Measurements from ENCODE around the gene CD82. TPM values are rescaled to one million over a fixed set of nuclear protein-coding genes. Genes with fewer than 3 reads are reported as not detected.

Gene CD82
- total and polyA plus RNA-seq, 2 of the 8 experiments (the other 6 are each of a cell fraction or from before 2014, with no cell fraction given) = 7.9 to 10.3 TPM

- H3K9ac ChIP-seq (replicated peaks in 1 of 4; ENCODE audit: extremely low read depth in 1 of 4, low read depth in 3 of 4, low read length in 3 of 4) = no peak overlapping the region
- no peak overlapping the region for H2BK20ac ChIP-seq (ENCODE audit: low read length)
- H2AK5ac ChIP-seq (ENCODE audit: low read depth, low read length) = no peak overlapping the region
- CTCF ChIA-PET (ENCODE audit: partially characterized antibody) = interaction anchor here (0.6 to 10.5 kb wide), 6 partner anchors 9 to 153 kb away, joined by 3 to 120 read pairs (median 4); no protein-coding TSS in a partner anchor
- H3K79me2 ChIP-seq (ENCODE audit: control insufficient read depth in 1 of 2, insufficient read depth in 2 of 2, low read length in 2 of 2) = no peaks in the 10 kb centered on the region
- no peak overlapping the region for H2BK120ac ChIP-seq (replicated peaks; ENCODE audit: low read depth, low read length)
- no peak overlapping the region for H3K4ac ChIP-seq (replicated peaks; ENCODE audit: insufficient read length, low read depth, low read length)
- no peaks in the 10 kb centered on the region for H3K9me3 ChIP-seq (ENCODE audit: insufficient read depth in 2 of 2, low read depth in 1 of 2, low read length in 1 of 2)
- POLR2A ChIA-PET (ENCODE audit: partially characterized antibody) = no interaction called here
- no peak overlapping the region for H2BK12ac ChIP-seq (ENCODE audit: low read depth, low read length)
- H4K5ac ChIP-seq (ENCODE audit: insufficient read length, low read depth, low read length) = no peak overlapping the region
- H3K4me2 ChIP-seq (ENCODE audit: insufficient read depth in 1 of 2, low read depth in 2 of 2, low read length in 2 of 2) = no peak overlapping the region
- no peak overlapping the region for H3K14ac ChIP-seq (ENCODE audit: insufficient read length)
- no peaks in the 10 kb centered on the region for H3K36me3 ChIP-seq (ENCODE audit: control insufficient read depth in 2 of 4, insufficient read depth in 4 of 4, low read length in 3 of 4)
- H3K79me1 ChIP-seq (ENCODE audit: low read depth, low read length) = no peaks in the 10 kb centered on the region
- no peak overlapping the region for H2BK15ac ChIP-seq (ENCODE audit: low read length)
- no peak overlapping the region for H4K8ac ChIP-seq (ENCODE audit: extremely low read depth, insufficient read depth, low read length)
- H3K4me3 ChIP-seq (ENCODE audit: extremely low read depth in 1 of 4, insufficient read depth in 2 of 4, low read depth in 3 of 4, low read length in 4 of 4) = no peak overlapping the region
- H3K27ac ChIP-seq (ENCODE audit: low read depth, low read length) = no peak overlapping the region
- no peaks in the 10 kb centered on the region for H4K20me1 ChIP-seq (replicated peaks in 1 of 2; ENCODE audit: control insufficient read depth in 1 of 2, insufficient read depth in 2 of 2, low read length in 2 of 2)
- WGBS, 2 experiments (ENCODE audit: extremely low coverage in 1 of 2, insufficient coverage in 1 of 2, insufficient read length in 1 of 2, insufficient replicate concordance in 2 of 2, low coverage in 1 of 2, low lambda C conversion rate in 2 of 2, missing lambda C conversion rate in 1 of 2) = 96% methylated on average over 22 of the region's 43 CpGs; no CpG with 5 or more reads in 1 of the 2 experiments
- no peak overlapping the region for H3K18ac ChIP-seq (ENCODE audit: extremely low read depth, low read length)
- no peaks in the 10 kb centered on the region; the same call in 1 of the 2 replicates for H3K23me2 ChIP-seq (ENCODE audit: low read depth, low read length)
- no peak for FAIRE-seq
- no peaks in the 10 kb centered on the region for H3K27me3 ChIP-seq (replicated peaks in 1 of 4; ENCODE audit: control insufficient read depth in 3 of 4, extremely low read depth in 1 of 4, insufficient read depth in 3 of 4, low read length in 3 of 4)
- DNase-seq (ENCODE audit: low read depth in 1 of 2, low spot score in 2 of 2) = no peak
- H3K4me1 ChIP-seq (replicated peaks in 1 of 4; ENCODE audit: control insufficient read depth in 3 of 4, insufficient read depth in 4 of 4, low read length in 3 of 4) = peaks cover 0 to 4% (median 0%) of the 10 kb centered on the region in 4 experiments; a peak in 1 of 7 replicates
- H3K23ac ChIP-seq (ENCODE audit: insufficient read length) = no peak overlapping the region
- no peak overlapping the region for H3K56ac ChIP-seq (replicated peaks; ENCODE audit: insufficient read length, low read depth, low read length)
- H4K91ac ChIP-seq (replicated peaks; ENCODE audit: insufficient read length, low read length) = no peak overlapping the region
- H2BK5ac ChIP-seq (ENCODE audit: low read depth, low read length) = no peak overlapping the region
- no peak overlapping the region for H2AFZ ChIP-seq (ENCODE audit: low read length)
- TF ChIP-seq ATF3 (IDR thresholded peaks at IDR 0.05; ENCODE audit: insufficient read depth, low read depth, low read length) (no peak), RAD21 (IDR thresholded peaks at IDR 0.05 in 1 of 2, conservative IDR thresholded peaks at IDR 0.05 in 1 of 2; ENCODE audit: low read depth in 2 of 2, low read length in 2 of 2) (no peak), POLR2A (IDR thresholded peaks at IDR 0.05; ENCODE audit: control extremely low read depth in 1 of 2, low read depth in 2 of 2, low read length in 2 of 2) (no peak), NRF1 (IDR thresholded peaks at IDR 0.05; ENCODE audit: low read depth, low read length) (no peak), CHD1 (IDR thresholded peaks at IDR 0.05; ENCODE audit: low read depth, low read length) (no peak), HDAC2 (IDR thresholded peaks at IDR 0.05; ENCODE audit: borderline replicate concordance in 1 of 2, low read depth in 2 of 2, low read length in 2 of 2) (no peak), RXRA (IDR thresholded peaks at IDR 0.05; ENCODE audit: insufficient read depth, low read depth, low read length) (no peak), ZNF274 (IDR thresholded peaks at IDR 0.05; ENCODE audit: borderline replicate concordance, extremely low read depth, low read length) (no peak), CBX5 (IDR thresholded peaks at IDR 0.05; ENCODE audit: low read depth, low read length) (no peak), KDM5A (IDR thresholded peaks at IDR 0.05; ENCODE audit: low read length) (no peak), CEBPB (IDR thresholded peaks at IDR 0.05; ENCODE audit: low read depth, low read length) (no peak), SP1 (IDR thresholded peaks at IDR 0.05; ENCODE audit: low read depth, low read length) (no peak)
Observed at GRCh38 chr11:44519989-44520737, 45.3 kb upstream of the CD82 start.
